ENCODE data around the gene GOT1.
A peak's percentile ranks its signal among the peaks of the same experiment; 100 is the strongest.

Gene GOT1

DNA sequence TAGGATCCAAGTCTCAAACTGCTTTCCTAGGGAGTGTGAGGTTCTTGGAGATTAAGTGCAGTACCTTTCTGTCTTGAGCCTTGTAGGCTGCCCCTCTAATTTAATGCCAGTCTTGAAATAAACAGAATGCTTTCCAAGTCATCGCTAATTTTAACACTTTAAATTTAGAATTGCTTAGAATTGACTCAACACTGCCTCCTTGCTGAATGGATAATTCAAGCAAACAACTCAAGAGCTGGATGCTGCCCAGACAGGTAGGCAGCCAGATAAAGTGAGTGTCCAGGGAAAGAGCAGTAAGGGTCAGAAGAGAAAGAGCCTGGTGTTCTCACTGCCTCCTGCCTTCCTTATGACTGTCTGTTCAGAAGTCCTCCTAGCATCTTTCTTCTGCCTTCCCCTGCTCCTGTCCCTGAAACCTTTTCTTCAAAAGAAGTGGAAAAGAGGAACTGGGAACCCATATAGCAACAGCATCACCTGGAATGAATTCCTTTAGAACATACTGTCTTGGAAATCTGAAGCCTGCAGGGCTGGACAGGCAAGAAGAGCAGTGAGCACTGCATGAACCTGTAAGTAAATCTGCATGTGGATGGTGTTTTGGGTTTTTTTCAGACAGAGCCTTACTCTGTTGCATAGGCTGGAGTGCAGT is 3.1 kb upstream of the GOT1 start:
- Histone ChIP-seq H3K27me3 (no peaks in the 10 kb centered on the region), H3K4me1 (peaks cover 0 to 25% (median 16%) of the 10 kb centered on the region in 4 donors), H3K9me3 (no peaks in the 10 kb centered on the region), H3K36me3 (no peaks in the 10 kb centered on the region), H3K27ac (no peak overlapping the region), H3K4me3 (no peak overlapping the region)
- TF ChIP-seq, protein P1, sequence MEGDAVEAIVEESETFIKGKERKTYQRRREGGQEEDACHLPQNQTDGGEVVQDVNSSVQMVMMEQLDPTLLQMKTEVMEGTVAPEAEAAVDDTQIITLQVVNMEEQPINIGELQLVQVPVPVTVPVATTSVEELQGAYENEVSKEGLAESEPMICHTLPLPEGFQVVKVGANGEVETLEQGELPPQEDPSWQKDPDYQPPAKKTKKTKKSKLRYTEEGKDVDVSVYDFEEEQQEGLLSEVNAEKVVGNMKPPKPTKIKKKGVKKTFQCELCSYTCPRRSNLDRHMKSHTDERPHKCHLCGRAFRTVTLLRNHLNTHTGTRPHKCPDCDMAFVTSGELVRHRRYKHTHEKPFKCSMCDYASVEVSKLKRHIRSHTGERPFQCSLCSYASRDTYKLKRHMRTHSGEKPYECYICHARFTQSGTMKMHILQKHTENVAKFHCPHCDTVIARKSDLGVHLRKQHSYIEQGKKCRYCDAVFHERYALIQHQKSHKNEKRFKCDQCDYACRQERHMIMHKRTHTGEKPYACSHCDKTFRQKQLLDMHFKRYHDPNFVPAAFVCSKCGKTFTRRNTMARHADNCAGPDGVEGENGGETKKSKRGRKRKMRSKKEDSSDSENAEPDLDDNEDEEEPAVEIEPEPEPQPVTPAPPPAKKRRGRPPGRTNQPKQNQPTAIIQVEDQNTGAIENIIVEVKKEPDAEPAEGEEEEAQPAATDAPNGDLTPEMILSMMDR (IDR thresholded peaks at IDR 0.05), result no peak
- intact Hi-C loops (cut with DNase I; ENCODE audit: low total_unique reads), result no loop called here
- no peak for DNase-seq

DNA sequence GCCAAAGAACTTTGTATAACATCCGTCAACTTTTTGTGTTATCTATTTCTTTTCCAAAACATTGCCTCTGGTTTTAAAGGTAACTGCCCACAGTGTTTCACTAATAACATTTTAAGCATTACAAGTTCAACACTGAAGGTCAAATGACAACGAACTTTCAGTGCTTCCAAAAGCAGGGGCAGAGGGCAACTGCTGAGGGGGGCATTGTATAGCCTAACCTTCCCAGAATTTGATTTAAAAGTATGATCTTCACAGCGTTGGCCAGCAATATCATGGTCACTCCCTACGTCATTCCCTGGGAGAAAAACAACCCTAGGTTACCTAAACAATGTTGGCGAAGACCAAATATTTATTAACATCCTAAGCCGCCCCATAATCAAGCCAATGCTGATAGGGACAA is 2.5 kb upstream of the GOT1 start:
- Histone ChIP-seq H3K36me3 (no peaks in the 10 kb centered on the region), H3K27me3 (no peaks in the 10 kb centered on the region), H3K27ac (no peak overlapping the region), H3K9me3 (no peaks in the 10 kb centered on the region), H3K4me3 (no peak overlapping the region), H3K4me1 (peaks cover 0 to 25% (median 16%) of the 10 kb centered on the region in 4 donors)
- intact Hi-C loops (cut with DNase I; ENCODE audit: low total_unique reads), result no loop called here
- TF ChIP-seq, protein P1 (IDR thresholded peaks at IDR 0.05), result no peak
- no peak for DNase-seq

DNA sequence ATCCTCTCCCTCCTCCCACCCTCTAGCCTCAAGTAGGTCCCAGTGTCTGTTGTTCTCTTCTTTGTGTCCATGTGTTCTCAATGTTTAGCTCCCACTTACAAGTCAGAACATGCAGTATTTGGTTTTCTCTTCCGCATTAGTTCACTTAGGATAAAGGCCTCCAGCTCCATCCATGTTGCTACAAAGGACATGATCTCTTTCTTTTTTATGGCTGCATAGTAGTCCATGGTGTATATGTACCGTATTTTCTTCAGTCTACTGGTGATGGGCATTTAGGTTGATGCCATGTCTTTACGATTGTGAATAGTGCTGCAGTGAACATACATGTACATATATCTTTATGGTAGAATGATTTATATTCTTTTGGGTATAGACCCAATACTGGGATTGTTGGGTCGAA is 1.6 kb upstream of the GOT1 start:
- Histone ChIP-seq H3K9me3 (no peaks in the 10 kb centered on the region), H3K27ac (no peak overlapping the region), H3K36me3 (no peaks in the 10 kb centered on the region), H3K4me3 (peak overlapping the region in 1 of 2 donors; percentile 87), H3K4me1 (peaks cover 0 to 25% (median 16%) of the 10 kb centered on the region in 4 donors), H3K27me3 (no peaks in the 10 kb centered on the region)
- no peak for DNase-seq
- TF ChIP-seq, protein P1 (IDR thresholded peaks at IDR 0.05), result no peak
- intact Hi-C loops (cut with DNase I; ENCODE audit: low total_unique reads), result no loop called here

DNA sequence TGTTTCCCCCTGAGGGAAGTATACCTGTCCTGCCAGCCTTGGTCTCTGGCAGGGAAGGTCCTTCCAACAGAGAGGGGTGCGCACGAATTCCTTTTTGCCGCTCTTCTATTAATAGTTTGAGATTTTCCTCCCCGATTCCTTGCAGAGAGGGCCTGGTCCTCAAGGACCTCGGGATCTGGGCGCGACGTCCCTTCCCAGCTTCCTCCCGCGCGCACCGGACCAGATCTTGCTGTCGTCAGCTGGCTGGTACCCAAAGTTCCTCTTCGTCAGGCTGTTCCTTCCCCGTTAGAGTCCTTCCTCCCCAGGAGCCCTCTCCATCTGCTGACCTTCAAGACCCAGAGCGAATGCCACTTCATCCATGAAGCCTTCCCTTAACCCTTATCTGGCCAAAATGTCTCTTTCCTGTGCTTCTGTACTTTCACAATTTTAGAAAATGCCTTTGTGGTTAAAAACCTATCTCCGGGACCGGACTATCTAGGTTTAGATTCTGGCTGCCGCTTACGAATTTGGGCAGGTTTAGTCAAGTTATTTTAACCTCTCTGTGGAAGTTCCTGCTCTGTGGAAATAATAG is 851 bp upstream of the GOT1 start:
- H3K27ac ChIP-seq, result peak overlapping the region; percentile 85 to 90
- no peaks in the 10 kb centered on the region for H3K36me3 ChIP-seq
- TF ChIP-seq, protein P1 (IDR thresholded peaks at IDR 0.05), result no peak
- no peaks in the 10 kb centered on the region for H3K27me3 ChIP-seq
- intact Hi-C loops (cut with DNase I; ENCODE audit: low total_unique reads), result loop anchor here (2.0 kb wide), 1 partner anchor 190 kb away; the partner anchor contains the start of gene SLC25A28
- peaks cover 0 to 25% (median 16%) of the 10 kb centered on the region in 4 donors for H3K4me1 ChIP-seq
- peak; percentile 72 to 85 for DNase-seq
- H3K4me3 ChIP-seq, result peak overlapping the region; percentile 87 to 92
- H3K9me3 ChIP-seq, result no peaks in the 10 kb centered on the region

DNA sequence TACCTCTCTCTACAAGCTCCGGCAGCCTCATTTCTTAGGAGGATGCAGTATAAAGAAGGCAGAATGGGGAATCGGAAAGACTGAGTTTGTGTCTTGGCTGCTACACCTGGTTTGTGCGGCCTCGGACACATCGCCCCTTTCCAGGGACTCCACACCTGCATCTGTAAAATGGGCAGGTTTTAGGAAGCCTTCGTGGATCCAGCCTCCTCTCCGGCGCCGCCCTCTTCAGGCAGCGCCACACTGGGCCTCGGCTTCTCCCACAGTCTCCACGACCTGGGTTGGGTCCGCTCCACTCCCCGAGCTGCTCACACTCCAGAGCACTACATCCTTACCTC is 341 bp downstream of the GOT1 start:
- H3K4me1 ChIP-seq, result peaks cover 0 to 25% (median 16%) of the 10 kb centered on the region in 4 donors
- TF ChIP-seq, protein P1 (IDR thresholded peaks at IDR 0.05), result no peak
- intact Hi-C loops (cut with DNase I; ENCODE audit: low total_unique reads), result loop anchor here (2.0 kb wide), 1 partner anchor 191 kb away; the partner anchor contains the start of gene SLC25A28
- H3K27me3 ChIP-seq, result no peaks in the 10 kb centered on the region
- no peaks in the 10 kb centered on the region for H3K9me3 ChIP-seq
- H3K4me3 ChIP-seq, result peak overlapping the region; percentile 87 to 92
- no peak for DNase-seq
- H3K36me3 ChIP-seq, result peaks cover 0 to 10% (median 6%) of the 10 kb centered on the region in 3 donors
- peak overlapping the region; percentile 85 to 90 for H3K27ac ChIP-seq
